Esophagus (tissue), 2 donors: ENCODE measurements around the gene PRICKLE1. TPM values are rescaled to one million over a fixed set of nuclear protein-coding genes. Genes with fewer than 3 reads are reported as not detected.
A peak's percentile ranks its signal among the peaks of the same experiment; 100 is the strongest.

Source experiments
- H3K27ac ChIP-seq, 2 donors: one replicate each; pipeline ENCODE4 v1.5.1; 2013; ENCODE audit warnings: low read depth in 2 of 2, mild to moderate bottlenecking in 2 of 2, inconsistent platforms in 1 of 2, low read length in 1 of 2, moderate library complexity in 1 of 2
- H3K27me3 ChIP-seq, 2 donors: one replicate each; pipeline ENCODE4 v1.6.1; 2013; ENCODE audit warnings: low read length in 2 of 2, control low read depth in 1 of 2, mild to moderate bottlenecking in 1 of 2; ENCODE audit not compliant: insufficient read depth in 2 of 2, control insufficient read depth in 1 of 2
- H3K36me3 ChIP-seq, 2 donors: one replicate each; pipeline ENCODE4 v1.6.1; 2013; ENCODE audit warnings: low read length in 1 of 2; ENCODE audit not compliant: control insufficient read depth in 2 of 2, insufficient read depth in 2 of 2
- H3K4me1 ChIP-seq, 2 donors: one replicate each; pipeline ENCODE4 v1.6.1; 2013; ENCODE audit warnings: low read length in 1 of 2; ENCODE audit not compliant: control insufficient read depth in 2 of 2, insufficient read depth in 2 of 2
- H3K4me3 ChIP-seq, 2 donors: one replicate each; pipeline ENCODE4 v1.5.1; 2013; ENCODE audit warnings: low read length in 2 of 2, mild to moderate bottlenecking in 2 of 2, low read depth in 1 of 2, moderate library complexity in 1 of 2
- H3K9me3 ChIP-seq, 2 donors: one replicate each; pipeline ENCODE4 v1.6.1; 2013; ENCODE audit warnings: mild to moderate bottlenecking in 2 of 2, low read depth in 1 of 2, low read length in 1 of 2, moderate library complexity in 1 of 2; ENCODE audit not compliant: control insufficient read depth in 2 of 2, insufficient read depth in 1 of 2
- WGBS, 2 donors: extraction: QIAGEN DNeasy Blood & Tissue Kit; methylation state at CpG; one replicate each; pipeline ENCODE4 v1.1.7; 2013; 5-methylcytosine and 5-hydroxymethylcytosine counted together
- polyA plus RNA-seq, 2 donors: library from polyadenylated mRNA; stranded (reverse); fragments of 200-250 nt; gene quantifications; one replicate each; pipeline ENCODE4 v1.2.3, GENCODE V29; 2013
- donor health status: healthy with polysubstance abuse.
- donor health status: Bipolar disorder and iron deficiency.

The PRICKLE1 gene
- polyA plus RNA-seq, 2 donors = 0.45 to 0.91 TPM

DNA sequence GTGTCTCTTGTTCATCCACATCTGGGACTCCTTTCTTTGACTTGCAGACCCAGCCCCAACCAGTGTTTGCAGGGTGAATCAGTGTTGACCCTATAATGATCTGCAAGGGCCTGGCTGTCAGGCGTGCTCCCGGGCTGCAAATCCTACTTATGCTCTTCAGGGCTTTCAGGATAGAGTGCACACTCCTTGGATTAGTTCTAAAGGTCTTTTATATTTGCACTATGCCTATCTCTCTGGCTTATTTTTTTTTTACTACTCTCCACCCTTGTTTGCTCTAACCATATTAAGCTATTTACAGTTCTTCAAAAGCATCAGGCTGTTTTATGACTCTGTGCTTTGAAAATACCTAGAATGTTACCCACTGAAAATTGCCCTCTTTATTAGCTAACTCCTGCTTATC is 4.3 kb upstream of the PRICKLE1 start:
- H3K36me3 ChIP-seq = no peaks in the 10 kb centered on the region
- no peaks in the 10 kb centered on the region for H3K27me3 ChIP-seq
- WGBS, 2 donors = 54 to 91% methylated on average over 2 of the region's 2 CpGs
- no peaks in the 10 kb centered on the region for H3K9me3 ChIP-seq
- no peak overlapping the region for H3K27ac ChIP-seq
- H3K4me1 ChIP-seq = peaks cover 4 to 9% of the 10 kb centered on the region in 2 donors
- H3K4me3 ChIP-seq = no peak overlapping the region

DNA sequence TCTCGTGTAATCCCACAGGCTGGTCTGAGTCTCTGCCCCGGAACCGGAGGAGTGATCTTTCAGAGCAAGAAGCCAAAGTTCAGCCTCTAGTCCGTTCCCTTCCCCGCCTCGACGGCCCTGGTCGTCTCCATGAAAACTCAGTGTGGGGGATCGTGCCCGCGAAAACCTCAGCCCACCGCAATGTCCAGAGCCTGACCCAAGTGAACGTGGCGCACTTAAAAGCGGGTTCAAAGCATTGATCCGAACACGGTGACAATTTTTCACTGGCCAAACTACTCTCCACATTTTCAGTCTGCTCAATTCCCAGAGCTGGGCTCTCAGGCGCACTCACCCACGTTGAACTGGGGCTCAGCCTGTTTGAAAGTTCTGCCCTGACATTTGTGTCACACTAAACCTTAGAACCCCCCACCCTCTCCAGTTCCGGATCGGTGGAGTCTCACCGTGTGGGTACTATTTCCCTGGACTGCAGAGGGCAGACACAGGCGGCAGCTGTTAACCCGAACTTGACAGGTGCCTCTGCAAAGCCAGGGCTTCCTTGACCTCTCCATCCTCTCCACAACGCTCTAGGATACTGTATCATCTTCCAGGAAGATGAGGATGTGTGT is 886 bp upstream of the PRICKLE1 start:
- Histone ChIP-seq H3K36me3 (no peaks in the 10 kb centered on the region), H3K27ac (no peak overlapping the region), H3K4me1 (peaks cover 4 to 11% of the 10 kb centered on the region in 2 donors), H3K9me3 (no peaks in the 10 kb centered on the region), H3K27me3 (no peaks in the 10 kb centered on the region), H3K4me3 (peak overlapping the region; percentile 36 to 66)
- WGBS, 2 donors = 2% methylated on average over 25 of the region's 25 CpGs

DNA sequence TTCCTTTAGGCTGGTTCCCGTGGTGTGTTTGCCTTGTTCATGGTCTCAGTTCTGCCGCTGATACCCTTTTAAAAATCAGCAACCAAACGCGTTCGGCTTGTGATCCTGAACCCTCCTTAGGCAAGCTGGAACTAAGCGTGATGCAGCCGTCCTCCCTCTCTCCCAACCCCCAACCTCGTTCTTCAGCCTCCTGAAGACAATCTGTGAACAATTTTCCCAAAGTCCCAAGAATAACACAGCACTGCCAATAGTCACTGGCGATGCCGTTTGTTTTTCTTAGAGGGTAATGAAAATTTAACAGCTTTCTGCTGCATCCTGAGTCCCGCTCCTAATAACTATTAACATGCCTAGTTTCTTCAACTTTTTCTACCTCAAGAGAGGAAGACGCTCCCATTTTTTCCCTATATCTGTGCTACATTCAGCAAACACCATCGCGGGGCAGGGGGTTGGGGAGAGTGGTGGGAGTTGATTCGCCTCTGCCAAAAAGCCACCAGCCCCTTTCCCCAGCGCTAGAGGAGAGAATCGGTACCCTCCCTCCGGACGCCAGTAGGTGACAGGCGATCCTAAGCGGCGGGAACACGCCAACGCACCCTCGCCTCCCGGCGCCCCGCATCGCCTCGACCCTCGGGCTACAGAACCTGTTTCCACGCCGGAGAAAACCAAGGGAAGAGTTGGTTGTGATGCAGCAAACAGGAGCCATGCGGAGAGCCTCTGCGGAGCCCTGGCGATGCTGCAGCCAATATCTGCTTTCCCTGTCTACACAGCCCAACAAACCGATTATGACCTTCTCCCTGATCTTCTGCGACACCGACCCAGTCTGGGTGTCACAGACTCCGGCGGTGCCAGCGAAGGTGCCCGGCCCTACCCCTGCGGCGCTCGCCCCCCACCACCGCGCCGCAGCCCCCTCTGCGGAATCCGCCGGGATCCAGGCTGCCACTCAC is 752 bp downstream of the PRICKLE1 start:
- peaks cover 4 to 11% of the 10 kb centered on the region in 2 donors for H3K4me1 ChIP-seq
- H3K36me3 ChIP-seq = no peaks in the 10 kb centered on the region
- no peaks in the 10 kb centered on the region for H3K27me3 ChIP-seq
- H3K4me3 ChIP-seq = peak overlapping the region; percentile 66 to 73
- H3K9me3 ChIP-seq = no peaks in the 10 kb centered on the region
- 4 to 5% methylated on average over 52 of the region's 52 CpGs for WGBS, 2 donors
- peak overlapping the region in 1 of 2 donors; percentile 13 for H3K27ac ChIP-seq

DNA sequence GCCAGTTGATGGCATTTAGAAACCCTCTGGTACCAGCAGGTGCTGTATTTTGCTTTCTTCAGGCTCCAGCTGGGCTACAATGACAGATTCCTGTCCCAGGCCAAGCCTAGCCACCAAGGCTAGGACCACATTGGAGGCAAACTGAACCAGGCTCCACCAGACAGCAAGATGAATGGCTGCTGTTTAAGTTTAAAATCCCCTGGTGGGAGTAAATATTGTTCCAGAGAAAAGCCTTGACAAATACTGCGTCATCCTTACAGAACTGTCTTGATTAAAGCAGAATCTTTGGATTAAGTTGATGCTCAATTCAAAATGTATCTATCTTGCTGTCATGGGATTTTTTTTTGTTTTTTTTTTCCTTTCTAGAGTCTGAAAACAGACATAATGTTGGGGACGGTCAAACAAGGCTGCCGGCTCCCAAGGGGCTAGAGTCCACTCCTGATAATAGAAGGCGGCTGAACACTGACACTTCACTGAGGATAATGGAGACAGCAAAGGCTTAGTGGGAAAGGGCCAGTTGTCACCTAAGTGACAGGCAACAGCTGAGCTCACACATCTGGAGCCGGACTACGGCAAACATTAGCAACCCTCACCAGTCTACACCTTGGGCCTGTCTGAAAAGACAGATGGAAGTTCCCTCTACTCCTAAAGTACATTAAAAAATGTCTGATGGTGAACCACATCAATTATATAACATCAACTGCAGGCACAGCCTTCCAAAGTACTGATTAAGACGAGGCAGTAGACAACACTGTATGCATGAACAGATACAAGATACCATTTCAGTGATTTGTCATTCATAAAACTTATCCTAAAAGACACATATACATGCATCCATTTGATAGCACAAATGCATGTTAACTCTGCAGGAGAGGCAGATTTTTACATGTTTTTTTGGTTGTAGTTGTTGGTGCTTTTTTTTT is 1.7 kb downstream of the PRICKLE1 start:
- H3K27ac ChIP-seq = no peak overlapping the region

DNA sequence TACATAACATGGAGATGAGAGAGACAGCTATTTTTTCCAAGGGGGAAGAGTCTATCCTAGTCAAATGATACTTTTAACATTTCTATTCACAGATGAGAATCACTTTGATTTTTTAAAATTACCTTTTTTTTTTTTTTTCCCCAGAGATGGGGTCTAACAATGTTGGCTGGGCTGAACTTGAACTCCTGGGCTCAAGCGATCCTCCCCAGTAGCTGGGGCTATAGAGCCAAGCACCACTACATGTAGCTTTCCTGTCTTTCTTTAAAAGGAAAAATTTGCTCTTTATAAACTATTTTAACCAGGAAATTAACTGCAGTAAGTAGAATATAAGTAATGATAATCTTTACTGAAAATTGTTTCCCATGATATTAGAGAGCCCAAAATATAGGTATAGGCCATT is 3.3 kb downstream of the PRICKLE1 start:
- Histone ChIP-seq H3K36me3 (no peaks in the 10 kb centered on the region), H3K27ac (no peak overlapping the region), H3K4me1 (peaks cover 4 to 11% of the 10 kb centered on the region in 2 donors), H3K27me3 (no peaks in the 10 kb centered on the region), H3K9me3 (no peaks in the 10 kb centered on the region), H3K4me3 (no peak overlapping the region)
- WGBS, 2 donors = 86 to 93% methylated on average over 1 of the region's 1 CpG

More for the DNA sequence above, 1.7 kb downstream of the PRICKLE1 start:
- Histone ChIP-seq H3K9me3 (no peaks in the 10 kb centered on the region), H3K27me3 (no peaks in the 10 kb centered on the region), H3K4me1 (peaks cover 4 to 11% of the 10 kb centered on the region in 2 donors), H3K36me3 (no peaks in the 10 kb centered on the region), H3K4me3 (no peak overlapping the region)
- 57% methylated on average over 7 of the region's 7 CpGs for WGBS, 2 donors

DNA sequence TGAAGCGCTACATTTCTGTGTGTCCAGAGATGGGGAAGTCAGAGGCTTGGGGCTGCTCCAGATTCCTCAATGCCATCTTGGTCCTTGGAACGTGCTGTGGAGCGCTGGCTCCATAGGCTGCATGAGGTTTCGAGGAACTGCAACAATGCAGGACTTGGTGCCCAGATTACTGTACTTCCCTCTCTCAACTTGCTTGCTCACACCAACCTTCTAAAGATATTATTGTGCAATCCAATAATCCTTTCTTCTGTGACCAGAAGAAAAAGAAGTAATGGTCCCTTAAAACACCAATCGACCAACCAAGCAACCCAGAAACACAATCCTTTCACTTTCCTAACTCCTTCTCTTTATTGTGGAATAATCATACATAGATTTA is 3.7 kb downstream of the PRICKLE1 start:
- H3K27me3 ChIP-seq = no peaks in the 10 kb centered on the region
- no peaks in the 10 kb centered on the region for H3K36me3 ChIP-seq
- H3K4me3 ChIP-seq = no peak overlapping the region
- H3K27ac ChIP-seq = no peak overlapping the region
- H3K4me1 ChIP-seq = peaks cover 4 to 11% of the 10 kb centered on the region in 2 donors
- WGBS, 2 donors = 63 to 75% methylated on average over 5 of the region's 5 CpGs
- no peaks in the 10 kb centered on the region for H3K9me3 ChIP-seq

DNA sequence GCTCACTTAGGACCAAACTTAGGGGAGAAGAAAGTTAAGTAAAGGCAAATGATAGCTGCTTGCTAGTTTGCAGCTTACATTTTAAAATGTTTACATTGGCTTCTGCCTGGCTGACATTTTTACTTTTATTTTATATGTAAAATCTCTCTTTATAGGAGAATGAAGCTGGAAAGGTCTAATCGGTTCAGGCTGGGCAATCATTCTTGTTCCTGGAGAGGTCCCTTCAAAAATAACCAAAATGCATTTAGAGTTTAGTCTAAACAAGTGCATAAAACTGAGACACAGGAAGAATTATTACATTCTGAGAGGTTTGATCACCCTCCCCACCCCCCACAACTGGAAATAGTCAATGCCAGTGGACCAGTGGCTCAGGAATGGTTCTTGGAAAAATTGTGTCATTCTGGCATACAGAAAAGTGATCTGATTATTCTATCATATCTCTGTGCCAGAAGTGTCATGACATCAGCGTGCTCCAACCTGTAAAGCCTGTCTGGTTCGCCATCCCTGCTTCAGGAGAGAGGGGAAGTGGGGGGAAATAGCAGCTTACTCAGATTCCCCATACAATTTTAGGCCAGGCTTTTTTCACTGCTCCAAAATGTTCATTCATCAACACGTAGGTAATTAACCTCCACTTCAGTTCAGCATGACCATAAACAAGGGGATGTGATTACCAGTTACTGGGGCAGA is 4.2 kb downstream of the PRICKLE1 start:
- Histone ChIP-seq H3K4me1 (peaks cover 4 to 7% of the 10 kb centered on the region in 2 donors), H3K36me3 (no peaks in the 10 kb centered on the region), H3K27me3 (no peaks in the 10 kb centered on the region), H3K4me3 (no peak overlapping the region), H3K27ac (no peak overlapping the region), H3K9me3 (no peaks in the 10 kb centered on the region)
- WGBS, 2 donors = 36 to 45% methylated on average over 4 of the region's 4 CpGs

DNA sequence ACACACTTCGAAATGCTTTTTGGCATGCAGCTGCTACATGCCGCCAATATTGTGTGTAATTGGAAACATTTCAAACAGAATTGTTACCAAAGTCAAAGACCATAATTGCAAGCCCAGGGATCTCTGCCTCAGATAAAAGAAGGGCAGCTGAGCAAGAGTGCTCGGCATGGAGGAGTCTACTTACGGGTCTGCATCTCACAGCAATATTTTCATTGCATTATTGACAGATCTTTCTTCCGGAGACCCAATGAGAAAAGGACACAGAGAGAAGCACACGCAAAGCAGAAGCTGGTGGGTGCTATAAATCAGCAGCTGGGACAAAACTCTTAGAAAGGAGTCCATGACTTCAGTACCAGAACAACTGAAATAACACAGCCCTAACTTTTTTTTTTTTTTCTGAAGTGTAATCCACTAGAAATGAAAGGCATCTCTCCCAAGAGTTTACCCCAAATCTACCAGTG is 4.9 kb downstream of the PRICKLE1 start:
- Histone ChIP-seq H3K27me3 (no peaks in the 10 kb centered on the region), H3K36me3 (no peaks in the 10 kb centered on the region), H3K4me1 (peaks cover 4 to 7% of the 10 kb centered on the region in 2 donors), H3K27ac (no peak overlapping the region), H3K9me3 (no peaks in the 10 kb centered on the region), H3K4me3 (no peak overlapping the region)
- 19 to 35% methylated on average over 6 of the region's 6 CpGs for WGBS, 2 donors

DNA sequence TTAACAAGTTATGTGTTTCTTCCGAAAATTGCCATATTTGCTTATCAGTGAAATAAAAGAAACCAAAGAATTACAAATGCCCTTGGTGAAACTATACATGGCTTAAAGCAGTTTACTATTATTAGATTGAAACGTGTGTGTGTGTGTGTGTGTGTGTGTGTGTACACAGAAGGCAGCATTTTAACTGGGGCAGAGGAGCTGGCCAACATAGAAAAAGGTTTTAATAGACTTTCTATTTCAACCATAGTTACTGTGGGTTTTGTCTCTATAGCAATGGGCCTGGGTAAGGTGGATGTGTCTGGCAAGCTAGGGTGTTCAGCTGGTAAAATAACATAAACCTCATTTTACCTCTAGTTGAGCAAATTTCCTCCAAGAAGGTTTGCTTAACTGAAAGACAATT is 6.5 kb downstream of the PRICKLE1 start:
- Histone ChIP-seq H3K9me3 (no peaks in the 10 kb centered on the region), H3K4me3 (no peak overlapping the region), H3K27ac (no peak overlapping the region), H3K4me1 (peaks cover 0 to 2% of the 10 kb centered on the region in 2 donors), H3K27me3 (no peaks in the 10 kb centered on the region), H3K36me3 (no peaks in the 10 kb centered on the region)
- 45 to 57% methylated on average over 2 of the region's 2 CpGs for WGBS, 2 donors
